Bronchial epithelial cell (primary cell): ENCODE measurements around the gene RAB17. TPM values are rescaled to one million over a fixed set of nuclear protein-coding genes. Genes with fewer than 3 reads are reported as not detected.
A peak's percentile ranks its signal among the peaks of the same experiment; 100 is the strongest.

ENCODE experiments used
- DNase-seq: peaks from one replicate; pipeline ENCODE4 v3.0.0-alpha.2; 2010; ENCODE audit warnings: low read depth
- FAIRE-seq: peaks from 2 replicates; lab custom pipeline; 2011; peaks lifted over from hg19 to GRCh38; lab: Jason Lieb, UNC
- H3K27me3 ChIP-seq: 2 replicates; pipeline ENCODE4 v1.5.1; 2011; ENCODE audit warnings: low read length; ENCODE audit not compliant: control insufficient read depth, insufficient read depth
- H3K36me3 ChIP-seq: 2 replicates; pipeline ENCODE4 v1.5.1; 2011; ENCODE audit warnings: low read length; ENCODE audit not compliant: control insufficient read depth, insufficient read depth
- H3K4me3 ChIP-seq: 2 replicates; pipeline ENCODE4 v1.5.1; 2011; ENCODE audit warnings: mild to moderate bottlenecking, low read depth, low read length, control low read depth
- total RNA-seq: library from RNA; depleted of rRNA; stranded (reverse); fragments of >200 nt; gene quantifications from 2 replicates; pipeline ENCODE4 v1.2.1, GENCODE V29; 2014
- TF ChIP-seq, protein P1 (sequence below): IDR thresholded peaks from 2 replicates; pipeline ENCODE4 v1.5.1; 2011; ENCODE audit warnings: mild to moderate bottlenecking, moderate library complexity, low read length, control low read depth, inconsistent platforms; ENCODE audit not compliant: insufficient read depth, severe bottlenecking

Gene RAB17
- total RNA-seq, 1 donor from 2014 or later: 2.4 TPM

GRCh38 chr2:237535385-237536082, 55.0 kb downstream of the RAB17 start:
- no peaks in the 10 kb centered on the region for H3K36me3 ChIP-seq
- no peaks in the 10 kb centered on the region for H3K27me3 ChIP-seq
- FAIRE-seq: peak; percentile 40
- no peak overlapping the region for H3K4me3 ChIP-seq
- TF ChIP-seq, protein P1, sequence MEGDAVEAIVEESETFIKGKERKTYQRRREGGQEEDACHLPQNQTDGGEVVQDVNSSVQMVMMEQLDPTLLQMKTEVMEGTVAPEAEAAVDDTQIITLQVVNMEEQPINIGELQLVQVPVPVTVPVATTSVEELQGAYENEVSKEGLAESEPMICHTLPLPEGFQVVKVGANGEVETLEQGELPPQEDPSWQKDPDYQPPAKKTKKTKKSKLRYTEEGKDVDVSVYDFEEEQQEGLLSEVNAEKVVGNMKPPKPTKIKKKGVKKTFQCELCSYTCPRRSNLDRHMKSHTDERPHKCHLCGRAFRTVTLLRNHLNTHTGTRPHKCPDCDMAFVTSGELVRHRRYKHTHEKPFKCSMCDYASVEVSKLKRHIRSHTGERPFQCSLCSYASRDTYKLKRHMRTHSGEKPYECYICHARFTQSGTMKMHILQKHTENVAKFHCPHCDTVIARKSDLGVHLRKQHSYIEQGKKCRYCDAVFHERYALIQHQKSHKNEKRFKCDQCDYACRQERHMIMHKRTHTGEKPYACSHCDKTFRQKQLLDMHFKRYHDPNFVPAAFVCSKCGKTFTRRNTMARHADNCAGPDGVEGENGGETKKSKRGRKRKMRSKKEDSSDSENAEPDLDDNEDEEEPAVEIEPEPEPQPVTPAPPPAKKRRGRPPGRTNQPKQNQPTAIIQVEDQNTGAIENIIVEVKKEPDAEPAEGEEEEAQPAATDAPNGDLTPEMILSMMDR: no peak
- DNase-seq: no peak

DNA sequence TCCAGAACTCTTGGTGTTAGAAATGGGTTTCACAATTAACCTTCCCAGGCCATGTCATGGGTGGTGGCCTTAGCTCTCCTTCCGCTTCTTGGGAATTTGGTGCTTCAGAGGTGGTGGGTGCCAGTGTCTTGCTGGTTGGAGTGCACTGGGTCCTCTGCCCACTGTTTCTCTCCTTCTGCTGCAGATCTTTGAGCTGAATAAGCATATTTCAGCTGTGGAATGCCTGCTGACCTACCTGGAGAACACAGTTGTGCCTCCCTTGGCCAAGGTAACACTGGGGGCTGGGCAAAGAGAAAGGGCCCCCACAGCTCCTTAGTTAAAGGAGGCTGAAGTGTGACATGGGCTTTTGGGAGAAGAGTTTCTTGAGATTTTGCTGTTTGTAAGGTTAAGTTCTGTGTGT, 56.2 kb downstream of the RAB17 start:
- no peaks in the 10 kb centered on the region for H3K27me3 ChIP-seq
- H3K36me3 ChIP-seq: no peaks in the 10 kb centered on the region
- no peak for FAIRE-seq
- DNase-seq: no peak
- no peak overlapping the region for H3K4me3 ChIP-seq
- TF ChIP-seq, protein P1: no peak

GRCh38 chr2:237533668-237534161, 56.8 kb downstream of the RAB17 start:
- FAIRE-seq (peak; percentile 79), DNase-seq (peak; percentile 85)
- TF ChIP-seq, protein P1: no peak
- no peak overlapping the region for H3K4me3 ChIP-seq
- H3K36me3 ChIP-seq: no peaks in the 10 kb centered on the region
- H3K27me3 ChIP-seq: no peaks in the 10 kb centered on the region

DNA sequence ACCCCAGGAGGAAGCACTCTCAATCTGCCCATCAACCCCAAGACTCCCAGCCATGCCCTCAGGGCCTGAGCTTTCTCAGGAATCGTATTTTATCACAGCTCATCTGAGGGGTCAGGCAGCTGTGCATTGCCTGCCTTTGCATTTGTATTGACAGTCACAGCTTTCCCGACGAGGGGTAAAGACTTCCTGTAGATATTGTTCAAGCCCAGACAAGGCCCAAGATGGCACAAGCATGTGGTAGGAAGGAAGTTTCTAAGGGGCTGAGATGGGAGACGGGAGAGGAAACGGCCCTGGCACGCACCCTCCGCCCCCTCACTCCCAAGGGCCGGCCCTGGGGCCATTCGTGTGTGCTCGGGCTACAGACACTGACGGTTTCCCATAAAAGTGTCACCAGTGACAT, 58.4 kb downstream of the RAB17 start:
- no peak overlapping the region for H3K4me3 ChIP-seq
- FAIRE-seq (no peak), DNase-seq (peak; percentile 71)
- TF ChIP-seq, protein P1: no peak
- H3K36me3 ChIP-seq: peaks cover 1% of the 10 kb centered on the region
- no peaks in the 10 kb centered on the region for H3K27me3 ChIP-seq

GRCh38 chr2:237530472-237531433, 59.8 kb downstream of the RAB17 start:
- Histone ChIP-seq H3K27me3 (no peaks in the 10 kb centered on the region), H3K36me3 (peaks cover 1% of the 10 kb centered on the region), H3K4me3 (no peak overlapping the region)
- TF ChIP-seq, protein P1: no peak
- FAIRE-seq (peak; percentile 68), DNase-seq (no peak)
